CD4-positive, alpha-beta T cell treated with Interleukin-4 for 1 hour (primary cell): ENCODE data around the gene ABHD2.
"Not testable (repeated sequence)": the region's sequence is repeated elsewhere in the genome, so short reads cannot be mapped to it uniquely, and the experiment has no call there.

Experiments
- DNase-seq, 2 donors: peaks; one replicate each; pipeline ENCODE4 v3.0.0-alpha.2; 2020 to 2022

ABHD2 gene, protein sequence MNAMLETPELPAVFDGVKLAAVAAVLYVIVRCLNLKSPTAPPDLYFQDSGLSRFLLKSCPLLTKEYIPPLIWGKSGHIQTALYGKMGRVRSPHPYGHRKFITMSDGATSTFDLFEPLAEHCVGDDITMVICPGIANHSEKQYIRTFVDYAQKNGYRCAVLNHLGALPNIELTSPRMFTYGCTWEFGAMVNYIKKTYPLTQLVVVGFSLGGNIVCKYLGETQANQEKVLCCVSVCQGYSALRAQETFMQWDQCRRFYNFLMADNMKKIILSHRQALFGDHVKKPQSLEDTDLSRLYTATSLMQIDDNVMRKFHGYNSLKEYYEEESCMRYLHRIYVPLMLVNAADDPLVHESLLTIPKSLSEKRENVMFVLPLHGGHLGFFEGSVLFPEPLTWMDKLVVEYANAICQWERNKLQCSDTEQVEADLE

DNA sequence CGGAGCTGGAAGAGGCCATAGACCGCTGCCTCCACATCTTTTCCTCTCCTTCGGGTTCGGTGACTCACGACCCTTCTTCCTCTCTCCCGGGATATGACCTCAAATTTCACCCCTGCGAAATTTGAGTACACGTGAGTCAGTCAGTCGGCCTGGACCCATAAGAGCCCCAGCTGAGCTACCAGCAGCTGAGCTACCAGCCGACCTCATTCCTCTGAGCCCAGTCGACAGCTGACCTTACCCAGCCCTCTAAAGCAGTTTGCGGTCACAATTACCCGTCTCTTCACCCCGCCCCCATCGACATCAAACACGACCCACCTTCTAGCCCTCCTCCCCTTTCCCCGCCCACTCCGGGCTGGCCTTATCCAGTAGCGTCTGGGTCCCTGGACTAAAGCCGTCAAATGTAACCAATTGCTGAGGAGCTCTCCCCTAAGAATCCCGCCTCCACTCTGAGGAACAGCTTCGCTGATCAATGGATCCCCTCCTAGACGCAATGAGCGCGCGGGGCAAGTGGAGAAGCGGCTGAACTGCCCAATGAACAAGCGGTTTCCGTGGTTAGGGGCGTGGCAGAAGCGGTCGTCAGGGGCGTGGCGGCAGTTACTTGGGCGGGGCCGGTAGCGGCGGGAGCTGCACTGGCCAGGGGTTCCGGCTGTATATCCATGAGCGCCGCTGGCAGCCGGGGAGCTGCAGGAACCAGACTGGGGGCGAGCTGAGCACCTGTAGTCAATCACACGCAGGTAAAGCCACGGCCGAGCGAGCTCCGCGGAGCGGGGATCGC, at the start of gene ABHD2:
Gene ABHD2 (plus strand): TSS at position 627 of the 775 bp plus-strand sequence. CDS start 27,872 bp downstream, outside the sequence.
- DNase-seq = peak; percentile 99

DNA sequence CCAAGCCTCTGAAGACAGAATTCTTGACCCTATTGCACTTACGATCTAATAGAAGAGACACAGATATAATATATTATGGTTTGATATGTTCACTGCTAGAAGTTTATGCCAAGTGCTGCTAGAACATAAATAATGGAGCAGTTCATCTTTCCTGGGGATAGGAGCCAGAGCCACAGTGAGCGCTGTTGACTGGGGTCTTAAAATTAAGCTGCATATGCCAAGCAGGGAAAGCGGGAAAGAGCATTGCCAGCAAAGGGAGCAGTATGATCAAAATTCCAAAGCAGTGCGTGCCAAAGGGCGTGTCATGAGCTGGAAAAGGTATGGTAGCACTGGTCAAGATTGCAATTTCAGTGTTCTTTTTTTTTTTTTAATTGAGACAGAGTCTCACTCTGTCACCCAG, 49.1 kb upstream of the ABHD2 start:
- DNase-seq = no peak

DNA sequence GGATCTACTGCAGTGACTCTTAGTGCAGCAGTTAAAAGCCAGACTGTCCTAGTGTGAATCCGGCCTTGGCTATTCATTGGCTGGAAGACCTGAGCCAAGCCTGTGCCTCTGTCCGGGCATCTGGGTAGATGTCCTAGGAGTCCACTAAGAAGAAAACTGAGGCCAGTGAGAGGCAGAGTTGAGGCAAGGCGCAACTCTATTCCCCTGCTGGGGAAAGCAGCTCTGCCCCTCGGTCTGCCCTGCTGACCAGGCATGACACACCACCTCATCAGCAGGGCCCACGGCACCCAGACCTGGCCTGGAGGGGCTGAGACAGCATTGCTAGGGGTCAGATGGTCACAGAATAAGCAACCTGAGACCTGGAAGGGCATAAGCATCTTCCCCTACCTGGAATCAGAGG, 46.7 kb upstream of the ABHD2 start:
- DNase-seq = no peak

DNA sequence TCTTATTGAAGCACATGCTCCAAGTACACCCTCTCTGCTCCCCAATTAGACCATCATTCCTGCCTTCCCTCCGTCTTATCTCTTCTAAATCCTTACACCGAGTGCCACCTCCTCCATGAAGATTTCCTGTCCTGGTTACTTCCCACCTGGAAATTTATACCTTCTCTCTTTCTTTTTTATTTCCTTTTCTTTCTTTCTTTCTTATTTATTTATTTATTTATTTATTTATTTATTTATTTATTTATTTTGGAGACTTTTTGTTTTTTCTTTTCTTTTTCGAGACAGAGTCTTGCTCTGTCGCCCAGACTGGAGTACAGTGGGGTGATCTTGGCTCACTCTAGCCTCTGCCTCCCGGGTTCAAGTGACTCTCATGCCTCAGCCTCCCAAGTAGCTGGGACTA, 45.9 kb upstream of the ABHD2 start:
- no peak for DNase-seq

DNA sequence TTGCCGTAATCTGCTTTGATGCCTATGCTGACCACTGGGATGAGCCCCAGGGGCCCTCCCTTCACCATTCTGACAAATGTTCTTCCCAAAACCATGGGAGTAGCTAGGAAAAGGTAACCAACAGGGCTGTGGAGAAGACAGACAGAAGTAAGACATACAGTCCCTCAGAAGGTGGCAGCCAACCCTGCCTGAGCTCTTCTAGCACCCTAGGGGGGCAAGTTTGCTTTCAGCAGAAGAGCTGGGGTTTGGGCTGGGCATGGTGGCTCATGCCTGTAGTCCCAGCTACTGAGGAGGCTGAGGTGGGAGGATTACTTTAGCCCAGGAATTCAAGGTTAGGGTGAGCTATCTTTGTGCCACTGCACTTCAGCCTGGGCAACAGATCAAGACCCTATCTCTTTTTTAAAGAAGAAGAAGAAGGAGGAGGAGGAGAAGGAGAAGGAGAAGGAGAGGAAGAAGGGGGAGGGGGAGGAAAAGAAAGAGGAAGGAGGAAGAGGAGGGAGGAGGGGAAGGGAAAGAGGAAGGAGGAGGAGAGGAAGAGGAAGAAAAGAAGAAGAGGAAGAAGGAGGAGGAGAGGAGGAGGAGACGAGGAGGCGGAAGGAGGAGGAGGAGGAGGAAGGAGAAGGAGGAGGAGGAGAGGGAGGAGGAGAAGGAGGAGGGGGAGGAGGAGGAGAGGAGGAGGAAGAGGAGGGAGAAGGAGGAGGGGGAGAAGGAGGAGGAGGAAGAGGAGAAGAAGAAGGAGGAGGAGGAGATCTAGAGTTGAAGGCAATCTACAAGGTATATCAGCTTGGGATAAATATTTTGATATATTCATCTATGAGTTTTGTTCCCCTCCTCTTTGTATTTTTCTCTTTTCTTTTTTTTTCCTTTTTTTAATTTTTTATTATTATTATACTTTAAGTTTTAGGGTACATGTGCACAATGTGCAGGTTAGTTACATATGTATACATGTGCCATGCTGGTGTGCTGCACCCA, 44.9 kb upstream of the ABHD2 start:
- no peak for DNase-seq

DNA sequence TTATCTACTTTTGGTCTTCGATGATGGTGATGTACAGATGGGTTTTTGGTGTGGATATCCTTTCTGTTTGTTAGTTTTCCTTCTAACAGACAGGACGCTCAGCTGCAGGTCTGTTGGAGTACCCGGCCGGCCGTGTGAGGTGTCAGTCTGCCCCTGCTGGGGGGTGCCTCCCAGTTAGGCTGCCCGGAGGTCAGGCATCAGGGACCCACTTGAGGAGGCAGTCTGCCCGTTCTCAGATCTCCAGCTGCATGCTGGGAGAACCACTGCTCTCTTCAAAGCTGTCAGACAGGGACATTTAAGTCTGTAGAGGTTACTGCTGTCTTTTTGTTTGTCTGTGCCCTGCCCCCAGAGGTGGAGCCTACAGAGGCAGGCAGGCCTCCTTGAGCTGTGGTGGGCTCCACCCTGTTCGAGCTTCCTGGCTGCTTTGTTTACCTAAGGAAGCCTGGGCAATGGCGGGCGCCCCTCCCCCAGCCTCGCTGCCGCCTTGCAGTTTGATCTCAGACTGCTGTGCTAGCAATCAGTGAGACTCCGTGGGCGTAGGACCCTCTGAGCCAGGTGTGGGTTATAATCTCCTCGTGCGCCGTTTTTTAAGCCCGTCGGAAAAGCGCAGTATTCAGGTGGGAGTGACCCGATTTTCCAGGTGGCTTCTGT, 39.1 kb upstream of the ABHD2 start:
- not testable (repeated sequence) for DNase-seq

DNA sequence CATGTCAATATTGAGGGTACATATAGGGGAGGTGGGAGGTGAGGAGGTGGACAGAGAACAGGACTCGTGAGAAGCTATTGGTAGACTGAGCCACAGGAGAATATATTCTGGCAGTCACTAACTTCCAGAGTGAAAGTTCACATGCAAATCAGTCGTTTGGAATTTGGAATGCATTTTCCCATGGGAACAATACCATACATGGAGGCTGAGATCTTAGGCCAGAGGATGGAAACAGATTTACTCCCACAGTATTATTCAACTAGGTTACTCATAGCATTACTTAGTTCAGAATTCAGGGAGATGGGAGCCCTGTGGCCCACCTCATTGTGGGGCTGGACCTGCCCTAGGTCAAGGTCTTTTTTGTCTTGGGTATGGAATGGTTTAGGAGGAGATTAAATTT, 36.4 kb upstream of the ABHD2 start:
- no peak for DNase-seq

DNA sequence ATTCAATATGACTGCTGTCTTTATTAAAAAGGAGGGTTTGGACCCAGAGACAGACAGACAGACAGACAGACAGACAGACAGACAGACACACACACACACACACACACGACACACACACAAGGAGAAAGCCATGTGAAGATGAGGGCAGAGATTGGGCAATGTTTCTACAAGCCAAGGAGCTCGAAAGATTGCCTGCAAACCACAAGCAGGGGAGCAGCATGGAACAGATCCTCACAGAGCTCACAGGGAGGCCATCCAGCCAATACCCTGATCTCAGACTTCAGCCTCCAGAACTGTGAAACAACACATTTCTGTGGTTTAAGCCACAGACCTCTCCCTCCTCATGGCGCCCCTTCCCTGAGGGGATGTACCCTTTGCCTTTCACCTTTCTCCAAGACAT, 35.8 kb upstream of the ABHD2 start:
- DNase-seq = no peak

DNA sequence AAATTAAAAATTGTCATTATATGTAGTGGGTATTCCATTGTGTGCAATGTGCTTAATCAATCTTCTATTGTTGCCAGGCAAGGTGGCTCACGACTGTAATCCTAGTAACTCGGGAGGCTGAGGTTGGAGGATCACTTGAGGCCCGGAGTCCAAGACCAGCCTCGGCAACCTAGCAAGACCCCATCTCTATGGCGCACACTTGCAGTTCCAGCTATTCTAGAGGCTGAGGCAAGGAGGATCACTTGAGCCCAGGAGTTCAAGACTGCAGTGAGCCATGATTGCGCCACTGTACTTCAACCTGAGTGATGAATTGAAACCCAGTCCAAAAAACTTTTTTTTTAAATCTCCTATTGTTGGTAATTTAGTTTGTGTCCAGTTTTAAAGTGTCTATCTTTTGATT, 33.4 kb upstream of the ABHD2 start:
- no peak for DNase-seq

DNA sequence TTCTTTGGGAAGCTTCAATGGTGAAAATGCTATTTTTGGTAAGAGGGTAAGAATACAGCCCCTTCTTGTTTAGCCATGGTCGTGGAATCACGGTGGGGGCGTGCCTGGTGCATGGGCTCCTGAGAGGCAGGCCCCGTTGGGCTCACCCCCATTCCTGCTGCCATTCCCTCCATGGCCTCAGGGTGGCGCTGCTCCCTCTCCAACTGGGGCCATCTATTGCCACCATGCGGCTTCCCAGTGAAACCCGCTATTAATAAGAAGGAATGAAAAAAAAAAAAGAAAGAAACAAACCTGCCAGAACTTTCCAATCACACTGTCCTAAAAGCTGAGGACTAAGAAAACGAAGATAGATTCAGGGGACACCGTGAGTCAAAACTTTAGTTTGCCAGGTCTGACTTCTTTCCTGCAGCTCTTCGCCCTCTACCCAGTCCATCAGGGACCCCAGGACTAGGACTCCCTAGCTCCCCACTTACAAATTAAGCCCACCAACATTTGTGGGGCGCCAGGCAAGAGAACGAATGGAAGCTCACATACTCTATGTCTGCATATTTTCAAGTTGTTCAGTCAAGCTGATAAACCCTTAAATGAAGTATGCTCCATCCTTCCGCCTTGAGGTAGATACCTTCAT, 30.6 kb upstream of the ABHD2 start:
- DNase-seq = peak; percentile 82 to 85

DNA sequence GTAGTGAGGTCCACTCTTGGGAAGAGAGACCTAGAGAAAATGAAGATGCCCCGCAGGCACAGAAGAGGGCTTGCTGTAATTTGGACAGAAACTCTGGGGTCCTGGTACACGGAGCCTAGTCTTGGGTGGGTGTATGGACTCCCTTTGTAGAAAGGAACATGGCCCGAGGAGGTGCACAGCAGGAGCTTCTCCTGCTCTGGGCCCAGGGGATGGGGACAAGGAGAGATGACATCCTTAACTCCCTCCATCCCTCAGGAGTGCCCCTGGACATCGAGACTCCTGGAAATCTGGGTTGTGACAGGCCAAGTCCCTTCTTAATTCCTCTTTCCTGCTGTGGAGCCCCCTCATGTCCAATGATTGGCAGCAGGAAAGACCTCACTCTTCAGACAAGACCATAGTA, 29.9 kb upstream of the ABHD2 start:
- DNase-seq = no peak

DNA sequence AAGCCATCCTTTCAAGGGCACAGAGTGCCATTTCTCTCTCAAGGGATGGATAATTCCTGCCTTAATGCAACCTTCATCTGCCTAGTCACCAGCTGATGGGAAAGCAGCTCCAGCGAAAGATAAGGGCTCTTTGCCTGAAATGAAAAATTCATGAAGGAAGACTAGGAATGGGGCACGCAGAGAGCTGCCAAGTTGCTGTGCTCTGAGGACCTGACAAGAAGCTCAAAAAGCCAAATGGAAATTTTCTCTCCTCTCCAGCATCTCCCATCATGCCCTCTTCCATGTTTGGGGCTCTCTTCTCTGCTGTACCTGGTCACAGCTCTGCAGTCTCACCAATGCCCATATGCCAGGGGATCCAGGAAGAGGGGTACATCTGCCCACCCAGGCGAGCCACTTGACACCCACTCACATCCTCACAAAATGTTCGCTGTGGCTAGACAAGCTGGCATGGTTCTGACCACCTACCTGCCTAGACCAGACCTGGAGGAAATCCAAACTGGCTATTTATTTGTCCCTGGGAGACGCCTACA, 29.3 kb upstream of the ABHD2 start:
- no peak for DNase-seq

DNA sequence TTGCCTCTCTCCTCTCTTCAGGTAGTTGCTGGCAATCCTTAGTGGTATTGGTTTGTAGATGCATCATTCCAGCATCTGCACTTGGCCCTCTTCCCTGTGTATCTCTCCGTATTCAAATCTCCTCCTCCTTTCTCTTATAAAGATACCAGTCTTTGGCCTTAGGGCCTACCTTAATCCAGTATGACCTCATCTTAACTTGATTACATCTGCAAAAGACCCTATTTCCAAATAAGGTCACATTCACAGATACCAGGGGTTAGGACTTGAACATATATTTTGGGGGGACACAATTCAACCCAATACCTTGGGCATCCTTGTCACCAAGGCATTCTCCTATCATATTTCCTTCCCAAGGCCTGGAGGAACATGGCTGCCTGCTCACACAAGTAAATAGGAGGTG, 22.0 kb upstream of the ABHD2 start:
- DNase-seq = no peak

DNA sequence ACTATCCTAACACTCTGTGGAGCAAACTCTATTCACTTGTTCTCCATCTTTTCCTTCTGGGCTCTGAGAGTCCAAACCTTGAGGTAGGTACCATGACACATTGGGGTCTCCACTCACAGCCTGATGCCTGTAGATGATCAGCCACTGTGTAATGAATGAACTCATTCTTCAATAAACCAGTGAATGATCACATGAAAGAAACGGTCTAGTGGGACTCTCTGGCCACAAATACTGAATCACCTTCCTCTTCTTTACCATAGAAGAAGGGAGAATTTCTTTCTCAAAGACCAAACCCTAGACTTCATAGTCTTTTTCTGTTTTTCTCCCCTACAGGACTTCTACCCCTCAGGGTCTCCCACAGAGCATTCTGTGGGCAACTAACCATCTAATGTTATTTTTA, 20.5 kb upstream of the ABHD2 start:
- no peak for DNase-seq

DNA sequence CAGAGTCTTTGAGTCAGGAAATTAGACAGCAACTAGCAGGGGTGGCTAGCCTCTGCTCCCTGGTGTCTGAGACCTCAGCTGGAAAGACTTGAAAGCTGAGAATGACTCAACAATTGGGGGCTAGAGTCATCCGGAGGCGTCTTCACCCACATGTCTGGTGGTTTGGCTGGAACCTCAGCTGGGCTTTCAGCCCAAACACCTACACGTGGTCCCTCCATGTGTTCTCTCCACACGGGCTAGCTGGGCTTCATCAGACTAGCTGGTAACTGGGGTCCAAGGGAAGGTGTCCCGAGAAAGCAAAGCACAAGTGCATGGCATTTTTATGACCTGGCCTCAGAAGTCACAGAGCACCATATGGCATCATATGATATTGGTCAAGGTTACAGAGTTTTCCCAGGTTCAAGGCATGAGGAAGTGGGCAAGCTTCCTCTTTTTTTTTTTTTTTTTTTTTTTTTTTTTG, 19.9 kb upstream of the ABHD2 start:
- no peak for DNase-seq

DNA sequence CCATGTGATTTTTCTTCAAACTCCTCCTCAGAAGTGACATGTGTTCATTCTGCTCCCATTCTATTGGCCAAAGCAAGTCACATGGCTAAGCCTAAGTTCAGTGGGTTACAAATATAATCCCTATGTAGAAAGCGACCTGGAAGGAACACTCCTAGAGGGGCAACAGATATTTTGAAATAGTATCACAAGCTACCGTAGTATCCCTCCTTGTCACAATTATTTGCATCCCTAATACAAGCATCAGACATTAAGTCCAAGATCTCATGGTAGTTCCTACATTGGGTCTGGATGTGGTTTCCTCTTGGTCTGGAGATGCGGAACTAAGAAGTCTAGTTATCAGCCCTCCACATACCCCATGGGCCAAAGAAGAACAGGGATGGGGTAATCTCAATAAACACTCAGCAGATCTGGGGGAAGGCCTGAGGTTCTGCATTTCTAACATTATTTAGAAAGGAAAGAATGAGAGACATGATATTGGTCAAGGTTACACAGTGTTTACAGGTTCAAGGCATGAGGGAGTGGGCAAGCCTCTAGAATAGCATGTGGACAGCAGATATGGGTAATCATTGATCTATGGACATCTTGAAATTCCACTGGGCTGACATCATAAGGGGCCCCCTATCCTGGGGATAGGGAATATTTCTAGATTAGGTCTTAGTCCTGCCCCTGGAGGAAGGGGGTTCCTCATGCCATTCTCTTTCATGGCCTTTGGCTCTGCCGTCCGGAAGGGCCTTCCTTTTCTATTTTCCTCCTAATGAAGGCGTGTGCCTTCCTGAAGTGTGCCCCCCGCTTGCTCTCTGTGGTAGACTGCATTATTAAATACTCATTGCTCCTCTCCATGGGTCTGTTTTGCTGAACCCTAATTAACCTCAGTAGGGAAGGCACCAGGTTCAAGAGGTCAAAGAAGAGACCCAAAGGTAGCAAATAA, 17.8 kb upstream of the ABHD2 start:
- DNase-seq = peak in 1 of 2 donors; percentile 15

DNA sequence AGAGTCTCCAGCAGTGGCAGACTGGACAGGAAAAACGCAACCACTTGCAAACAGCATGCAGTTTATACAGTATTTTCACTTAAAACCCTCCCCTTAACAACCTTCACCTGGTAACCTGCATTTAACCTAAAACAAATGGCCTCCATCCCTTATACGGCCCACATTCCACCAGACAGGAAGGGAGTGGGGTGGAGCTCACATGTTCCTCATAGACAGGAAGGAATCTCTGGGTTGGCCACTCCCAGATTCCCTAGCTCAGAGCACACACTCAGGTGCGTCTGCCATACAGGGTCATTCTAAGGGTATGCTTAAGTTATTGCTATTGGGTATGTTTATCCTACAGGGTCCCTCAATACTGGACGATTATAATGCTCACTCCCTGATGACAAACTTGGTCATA, 16.8 kb upstream of the ABHD2 start:
- DNase-seq = no peak

DNA sequence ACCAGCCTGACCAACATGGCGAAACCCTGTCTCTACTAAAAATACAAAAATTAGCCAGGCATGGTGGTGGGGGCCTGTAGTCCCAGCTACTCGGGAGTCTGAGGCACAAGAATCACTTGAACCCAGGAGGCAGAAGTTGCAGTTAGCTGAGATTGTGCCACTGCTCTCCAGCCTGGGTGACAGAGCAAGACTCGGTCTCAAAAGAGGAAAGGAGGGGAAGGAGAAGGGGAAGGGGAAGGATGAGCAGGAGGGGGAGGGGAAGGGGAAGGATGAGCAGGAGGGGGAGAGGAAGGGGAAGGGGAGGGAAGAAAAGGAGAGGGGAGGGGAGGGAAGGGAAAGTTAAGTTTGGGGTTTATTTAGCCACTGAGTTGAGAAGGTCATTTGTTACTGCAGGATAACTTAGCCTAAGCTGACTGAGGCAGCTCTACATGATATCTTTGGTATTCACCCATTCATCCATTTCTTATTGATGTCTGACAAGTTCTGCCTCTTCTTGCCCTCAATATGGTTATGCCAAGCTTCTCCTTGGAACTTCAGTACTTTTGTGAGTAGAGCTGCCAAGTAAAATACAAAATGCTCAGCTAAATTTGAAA, 15.9 kb upstream of the ABHD2 start:
- no peak for DNase-seq

DNA sequence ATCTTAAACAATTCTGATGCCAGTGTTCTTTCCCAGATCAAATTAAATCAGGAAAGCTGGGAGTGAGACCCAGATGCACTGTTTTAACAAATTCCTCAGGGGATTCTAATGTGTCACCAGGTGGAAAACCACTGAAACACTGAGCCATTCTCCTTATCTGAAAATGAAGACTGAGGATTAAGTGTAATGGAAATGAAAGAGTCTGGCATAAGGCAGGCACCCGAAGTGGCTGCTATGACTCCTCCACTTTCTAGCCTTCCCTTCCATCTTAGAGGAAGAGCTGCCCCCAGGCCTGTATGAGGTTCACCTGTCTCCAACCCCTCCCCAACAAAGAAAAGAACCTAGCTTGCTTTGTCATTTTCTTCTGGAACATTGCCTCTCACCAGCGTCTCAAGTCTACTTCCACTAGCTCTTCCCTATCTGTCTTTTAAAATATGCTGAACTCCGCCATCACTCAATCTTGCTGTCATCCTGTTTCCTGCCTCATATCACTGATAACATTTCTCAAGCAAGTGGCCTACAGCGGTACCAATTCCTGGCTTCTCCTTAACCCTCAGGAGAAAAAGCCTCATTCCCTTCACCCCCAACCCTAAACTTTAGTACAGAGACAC, 13.7 kb upstream of the ABHD2 start:
- DNase-seq = no peak
